Esophagus squamous epithelium (tissue), 4 donors: Measurements from ENCODE around the gene CFB.
"Not testable (repeated sequence)": the region's sequence is repeated elsewhere in the genome, so short reads cannot be mapped to it uniquely, and the experiment has no call there.

Experiments
- POLR2A ChIP-seq, 4 donors: fragments of 450-650 bp; IDR thresholded peaks; one replicate each; pipeline ENCODE4 v1.6.1; 2017; ENCODE audit warnings: antibody characterized with exemption in 4 of 4, mild to moderate bottlenecking in 4 of 4, moderate library complexity in 3 of 4
- TF ChIP-seq, protein P1 (sequence below), 6 experiments: fragments of 450-650 bp in 4 of 6; fragments of 200-600 bp in 2 of 6; sonication (generic) in 2 of 6; IDR thresholded peaks; one replicate each; pipeline ENCODE4 v1.5.1; 2016 to 2019; ENCODE audit warnings: antibody characterized with exemption in 6 of 6, mild to moderate bottlenecking in 4 of 6, moderate library complexity in 4 of 6

DNA sequence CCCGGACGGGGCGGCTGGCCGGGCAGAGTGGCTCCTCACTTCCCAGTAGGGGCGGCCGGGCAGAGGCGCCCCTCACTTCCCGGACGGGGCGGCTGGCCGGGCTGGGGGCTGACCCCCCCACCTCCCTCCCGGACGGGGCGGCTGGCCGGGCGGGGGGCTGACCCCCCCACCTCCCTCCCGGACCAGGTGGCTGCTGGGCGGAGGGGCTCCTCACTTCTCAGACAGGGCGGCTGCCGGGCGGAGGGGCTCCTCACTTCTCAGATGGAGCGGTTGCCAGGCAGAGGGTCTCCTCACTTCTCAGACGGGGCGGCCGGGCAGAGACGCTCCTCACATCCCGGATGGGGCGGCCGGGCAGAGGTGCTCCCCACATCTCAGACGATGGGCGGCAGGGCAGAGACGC, 13.8 kb upstream of the CFB start:
- not testable (repeated sequence) for TF ChIP-seq POLR2A (IDR thresholded peaks at IDR 0.05)
- TF ChIP-seq, protein P1, sequence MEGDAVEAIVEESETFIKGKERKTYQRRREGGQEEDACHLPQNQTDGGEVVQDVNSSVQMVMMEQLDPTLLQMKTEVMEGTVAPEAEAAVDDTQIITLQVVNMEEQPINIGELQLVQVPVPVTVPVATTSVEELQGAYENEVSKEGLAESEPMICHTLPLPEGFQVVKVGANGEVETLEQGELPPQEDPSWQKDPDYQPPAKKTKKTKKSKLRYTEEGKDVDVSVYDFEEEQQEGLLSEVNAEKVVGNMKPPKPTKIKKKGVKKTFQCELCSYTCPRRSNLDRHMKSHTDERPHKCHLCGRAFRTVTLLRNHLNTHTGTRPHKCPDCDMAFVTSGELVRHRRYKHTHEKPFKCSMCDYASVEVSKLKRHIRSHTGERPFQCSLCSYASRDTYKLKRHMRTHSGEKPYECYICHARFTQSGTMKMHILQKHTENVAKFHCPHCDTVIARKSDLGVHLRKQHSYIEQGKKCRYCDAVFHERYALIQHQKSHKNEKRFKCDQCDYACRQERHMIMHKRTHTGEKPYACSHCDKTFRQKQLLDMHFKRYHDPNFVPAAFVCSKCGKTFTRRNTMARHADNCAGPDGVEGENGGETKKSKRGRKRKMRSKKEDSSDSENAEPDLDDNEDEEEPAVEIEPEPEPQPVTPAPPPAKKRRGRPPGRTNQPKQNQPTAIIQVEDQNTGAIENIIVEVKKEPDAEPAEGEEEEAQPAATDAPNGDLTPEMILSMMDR (IDR thresholded peaks at IDR 0.05) = not testable (repeated sequence)
